Activated T-helper 17 cell treated with anti-CD3 and anti-CD28 coated beads, Interleukin-2, amount 50 U/mL, for 72 hours (primary cell): ENCODE measurements around the gene RBM5. TPM values are rescaled to one million over a fixed set of nuclear protein-coding genes. Genes with fewer than 3 reads are reported as not detected.
A peak's percentile ranks its signal among the peaks of the same experiment; 100 is the strongest.

ENCODE experiments used
- ATAC-seq: fragments of 150-1000 bp; cut with Tn5 transposase; replicated peaks from 2 replicates; pipeline ENCODE4 v1.10.0; 2021; ENCODE audit warnings: mild to moderate bottlenecking, moderate library complexity
- H3K27ac Mint-ChIP-seq: one replicate; pipeline ENCODE4 v1.8.0; 2022; ENCODE audit warnings: mixed read lengths
- H3K27me3 Mint-ChIP-seq: one replicate; pipeline ENCODE4 v1.8.0; 2022; ENCODE audit warnings: mixed read lengths
- H3K36me3 Mint-ChIP-seq: one replicate; pipeline ENCODE4 v1.8.0; 2022; ENCODE audit warnings: low read depth, mild to moderate bottlenecking, mixed read lengths
- H3K4me1 Mint-ChIP-seq: one replicate; pipeline ENCODE4 v1.8.0; 2022; ENCODE audit warnings: mixed read lengths
- H3K4me3 Mint-ChIP-seq: one replicate; pipeline ENCODE4 v1.8.0; 2022; ENCODE audit warnings: mild to moderate bottlenecking, mixed read lengths
- H3K9me3 Mint-ChIP-seq: one replicate; pipeline ENCODE4 v1.8.0; 2022; ENCODE audit warnings: mixed read lengths
- total RNA-seq, 2 donors: library from RNA; stranded (reverse); gene quantifications; one replicate each; pipeline ENCODE4 v1.2.3, GENCODE V29; 2022

Gene RBM5
- total RNA-seq, 2 donors from 2014 or later: 146 to 167 TPM

DNA sequence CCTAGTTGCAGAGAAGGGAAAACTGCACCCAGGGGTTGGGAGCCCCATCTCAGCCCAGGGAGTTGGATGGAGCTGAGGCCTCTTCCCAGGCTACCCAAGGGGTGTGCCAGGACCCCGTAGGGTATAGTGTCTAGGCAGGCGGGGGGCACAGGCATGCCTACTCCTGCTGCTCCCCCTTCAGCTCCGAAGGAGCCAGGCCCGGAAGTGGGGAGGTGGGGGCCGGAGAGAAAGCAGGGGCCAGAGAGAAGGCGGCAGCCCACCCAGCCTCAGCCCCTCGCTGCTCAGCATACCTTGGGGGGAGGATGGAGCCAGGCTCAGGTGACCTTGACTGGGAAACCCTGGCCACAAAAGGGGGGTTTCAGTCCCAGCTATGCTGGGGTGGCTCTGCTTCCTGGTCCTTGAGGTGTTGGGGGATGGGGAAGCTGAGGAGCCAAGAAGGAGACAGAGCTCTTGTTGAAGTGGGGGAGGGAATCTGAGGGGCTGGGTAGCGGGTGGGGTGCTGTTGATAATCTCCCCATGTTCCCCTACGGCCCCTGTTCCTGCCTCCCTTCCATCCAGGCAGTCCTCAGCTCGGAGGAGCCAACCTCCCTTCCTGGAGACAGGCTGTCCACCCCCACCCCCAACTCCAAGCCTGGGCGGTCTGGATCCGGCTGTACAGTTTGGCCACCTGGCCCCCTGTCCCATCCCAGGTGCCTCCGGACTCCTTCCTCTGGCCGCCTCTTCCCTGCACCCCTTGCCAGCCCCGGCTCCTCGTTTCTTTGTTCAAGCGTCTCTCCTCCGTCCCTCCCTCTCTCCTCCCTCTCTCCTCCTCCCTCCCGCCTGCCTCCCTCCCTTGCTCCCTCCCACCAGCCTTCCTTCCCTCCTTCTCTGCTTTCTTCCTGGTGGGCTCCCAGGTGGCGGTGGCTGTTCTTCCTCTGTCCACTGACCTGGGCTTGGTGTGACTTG is 68.1 kb downstream of the RBM5 start:
- Mint-ChIP-seq H3K4me3 (no peak overlapping the region), H3K27ac (no peak overlapping the region), H3K9me3 (no peaks in the 10 kb centered on the region), H3K27me3 (peaks cover 29% of the 10 kb centered on the region), H3K4me1 (no peaks in the 10 kb centered on the region), H3K36me3 (no peaks in the 10 kb centered on the region)
- no peak for ATAC-seq

DNA sequence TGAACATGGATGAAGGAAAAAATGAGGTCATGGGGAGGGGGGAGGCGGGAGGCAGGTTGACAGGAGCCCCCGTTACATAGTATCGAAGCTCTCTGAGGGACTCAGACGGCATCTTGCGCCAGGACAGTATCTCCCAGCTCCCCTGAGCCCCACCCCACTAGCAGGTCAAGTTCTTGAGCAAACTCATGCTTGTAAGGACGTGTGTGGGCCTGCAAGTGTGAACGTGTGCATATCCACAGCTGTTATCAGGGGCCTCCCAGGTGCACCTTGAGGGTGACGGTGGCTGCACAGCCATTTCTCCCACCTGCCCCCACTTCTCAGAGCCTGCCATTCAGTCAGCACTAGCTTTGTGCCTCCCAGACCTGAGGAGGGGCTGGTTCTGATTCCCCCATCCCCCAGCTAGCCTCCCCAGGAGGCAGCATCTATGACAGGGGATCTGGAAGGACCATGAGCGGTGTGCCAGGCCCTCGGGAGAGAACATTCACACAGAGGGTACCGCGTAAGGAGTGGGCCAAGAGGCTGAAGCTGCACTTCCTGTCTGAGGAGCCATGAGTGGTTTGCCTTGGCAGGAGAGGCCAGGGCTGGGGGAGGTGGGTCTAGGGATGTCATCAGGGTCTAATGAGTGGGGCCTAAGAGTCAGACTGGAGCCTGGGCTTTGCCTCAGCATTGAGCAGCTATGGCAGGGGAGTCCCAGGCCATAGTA is 69.3 kb downstream of the RBM5 start:
- Mint-ChIP-seq H3K27me3 (peaks cover 28% of the 10 kb centered on the region), H3K27ac (peak overlapping the region; percentile 17), H3K9me3 (no peaks in the 10 kb centered on the region), H3K4me3 (no peak overlapping the region), H3K36me3 (no peaks in the 10 kb centered on the region), H3K4me1 (no peaks in the 10 kb centered on the region)
- ATAC-seq: no peak

DNA sequence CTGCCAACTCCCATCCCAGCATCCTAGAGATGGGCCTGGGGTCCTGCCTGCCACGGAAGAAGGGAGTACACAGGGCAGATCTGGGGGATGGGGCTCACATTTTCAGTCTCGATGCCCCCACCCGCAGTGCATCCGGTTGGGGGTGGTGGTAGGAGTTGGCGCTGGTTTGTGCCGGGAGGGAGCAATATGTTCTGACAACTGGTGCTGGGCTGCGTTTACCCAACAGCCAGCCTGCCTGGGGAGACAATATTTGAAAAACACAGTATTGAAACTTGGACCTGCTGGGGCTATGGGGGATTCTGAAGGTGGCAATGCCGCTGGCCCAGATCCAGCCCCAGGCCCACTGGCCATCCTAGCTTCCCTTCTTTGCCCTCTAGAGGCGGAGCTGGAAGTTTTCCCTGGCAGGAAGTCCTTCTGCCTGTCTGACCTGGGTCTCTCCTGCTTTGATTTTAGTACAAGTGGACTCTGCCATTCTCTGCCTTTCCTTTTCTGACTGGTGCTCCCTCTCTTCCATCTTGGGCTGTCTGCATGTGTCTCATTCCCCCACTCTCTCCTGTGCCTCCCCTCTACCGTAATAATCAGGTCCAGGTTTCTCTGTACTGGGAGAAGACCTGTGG is 69.9 kb downstream of the RBM5 start:
- H3K27ac Mint-ChIP-seq: peak overlapping the region; percentile 17
- H3K4me3 Mint-ChIP-seq: no peak overlapping the region
- no peaks in the 10 kb centered on the region for H3K9me3 Mint-ChIP-seq
- H3K36me3 Mint-ChIP-seq: no peaks in the 10 kb centered on the region
- H3K4me1 Mint-ChIP-seq: no peaks in the 10 kb centered on the region
- no peak for ATAC-seq
- H3K27me3 Mint-ChIP-seq: peaks cover 22% of the 10 kb centered on the region

GRCh38 chr3:50160561-50160983 is 71.9 kb downstream of the RBM5 start:
- ATAC-seq: no peak
- Mint-ChIP-seq H3K36me3 (no peaks in the 10 kb centered on the region), H3K9me3 (no peaks in the 10 kb centered on the region), H3K4me1 (no peaks in the 10 kb centered on the region), H3K27ac (no peak overlapping the region), H3K27me3 (peaks cover 15% of the 10 kb centered on the region), H3K4me3 (no peak overlapping the region)

- Mint-ChIP-seq H3K4me3 (no peak overlapping the region), H3K4me1 (no peaks in the 10 kb centered on the region), H3K27ac (no peak overlapping the region), H3K9me3 (no peaks in the 10 kb centered on the region), H3K27me3 (peaks cover 8% of the 10 kb centered on the region), H3K36me3 (no peaks in the 10 kb centered on the region)
- no peak for ATAC-seq
Observed at GRCh38 chr3:50161320-50161719, 72.6 kb downstream of the RBM5 start.

DNA sequence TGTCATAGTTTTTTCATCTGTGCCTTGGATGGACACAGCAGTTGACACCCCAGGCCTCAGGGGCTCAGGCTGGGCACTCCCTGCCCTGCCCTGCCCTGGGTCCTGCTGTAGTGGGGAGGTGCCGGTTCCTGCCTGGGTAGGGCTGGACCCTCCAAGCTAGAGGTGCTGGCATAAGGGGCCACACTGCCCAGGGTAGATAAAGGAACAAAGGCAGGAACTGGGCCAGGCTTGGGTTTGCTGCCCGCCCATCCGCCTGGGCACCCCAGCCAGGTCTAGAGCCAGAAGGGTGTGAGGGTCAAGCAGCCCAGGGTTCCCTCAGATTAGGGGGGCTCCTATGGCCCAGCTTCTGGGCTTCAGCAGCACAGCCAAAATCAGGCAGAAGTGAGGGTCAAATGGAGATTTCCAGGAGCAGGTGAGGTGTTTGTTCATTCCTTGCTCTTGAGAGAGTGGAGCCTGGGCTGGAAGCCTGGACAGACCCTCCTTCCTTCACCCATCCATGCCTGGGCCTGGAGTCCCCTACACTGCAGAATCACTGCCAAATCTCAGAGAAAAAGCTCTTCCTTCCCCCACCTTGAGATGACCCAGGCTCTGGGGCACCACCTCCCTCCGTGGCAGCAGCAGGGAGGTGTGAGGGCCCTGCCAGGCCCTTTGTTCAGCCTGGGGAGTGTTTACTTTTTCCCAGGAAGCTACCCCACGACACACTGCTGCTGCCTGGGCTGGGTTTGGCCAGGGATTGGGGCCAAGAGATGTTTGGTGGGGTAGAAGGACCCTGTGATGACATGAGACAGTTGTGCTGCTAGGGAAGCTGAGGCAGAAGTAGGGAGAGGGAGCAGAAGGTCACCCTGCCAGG is 73.5 kb downstream of the RBM5 start:
- no peak for ATAC-seq
- H3K27ac Mint-ChIP-seq: peak overlapping the region; percentile 50
- H3K4me1 Mint-ChIP-seq: no peaks in the 10 kb centered on the region
- peaks cover 4% of the 10 kb centered on the region for H3K27me3 Mint-ChIP-seq
- H3K9me3 Mint-ChIP-seq: no peaks in the 10 kb centered on the region
- H3K4me3 Mint-ChIP-seq: no peak overlapping the region
- H3K36me3 Mint-ChIP-seq: no peaks in the 10 kb centered on the region

DNA sequence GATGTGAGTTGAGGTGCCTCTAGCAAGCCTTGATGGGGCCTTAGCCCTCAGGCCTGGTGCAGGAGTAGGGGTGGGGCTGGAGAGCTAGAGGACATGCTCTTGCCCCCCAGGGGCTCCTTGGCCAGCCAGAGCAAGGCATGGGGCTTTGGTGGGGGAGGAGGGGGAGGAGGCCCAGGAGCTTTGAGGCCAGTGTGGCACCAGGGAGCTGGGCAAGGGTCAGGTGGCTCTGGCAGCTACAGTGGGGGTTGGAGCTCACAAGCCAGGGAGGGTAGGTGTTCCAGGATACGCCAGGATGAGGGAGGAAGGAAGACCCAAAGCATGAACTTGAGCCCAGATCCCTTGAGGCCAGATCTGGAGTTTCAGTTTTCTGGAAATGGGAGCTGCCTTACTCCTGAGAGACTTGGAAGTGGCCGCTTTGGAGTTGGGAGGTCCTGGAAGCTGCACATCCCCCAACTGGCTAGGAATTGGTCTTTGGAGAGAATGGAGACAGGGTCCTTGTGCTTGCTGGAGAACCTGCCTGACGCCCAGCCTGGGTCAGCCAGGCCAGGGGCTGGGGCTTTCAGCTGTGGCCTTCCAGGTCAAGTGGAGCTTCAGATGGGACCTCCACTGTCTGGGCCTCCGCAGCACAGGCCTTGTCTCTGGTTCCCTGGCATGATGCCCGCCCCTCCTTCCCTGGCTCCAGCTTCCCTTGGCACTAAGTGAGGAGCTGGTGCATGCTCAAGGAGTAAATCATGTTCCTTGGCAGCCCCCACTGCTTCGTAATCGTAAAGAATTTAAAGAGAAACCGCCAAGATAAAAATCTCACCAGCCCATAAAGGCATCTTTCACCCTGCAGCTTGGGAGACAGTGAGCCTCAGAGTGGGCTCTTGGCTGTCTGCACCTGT is 75.1 kb downstream of the RBM5 start:
- Mint-ChIP-seq H3K4me3 (no peak overlapping the region), H3K36me3 (no peaks in the 10 kb centered on the region), H3K9me3 (no peaks in the 10 kb centered on the region), H3K27me3 (no peaks in the 10 kb centered on the region), H3K4me1 (no peaks in the 10 kb centered on the region), H3K27ac (no peak overlapping the region)
- ATAC-seq: no peak

DNA sequence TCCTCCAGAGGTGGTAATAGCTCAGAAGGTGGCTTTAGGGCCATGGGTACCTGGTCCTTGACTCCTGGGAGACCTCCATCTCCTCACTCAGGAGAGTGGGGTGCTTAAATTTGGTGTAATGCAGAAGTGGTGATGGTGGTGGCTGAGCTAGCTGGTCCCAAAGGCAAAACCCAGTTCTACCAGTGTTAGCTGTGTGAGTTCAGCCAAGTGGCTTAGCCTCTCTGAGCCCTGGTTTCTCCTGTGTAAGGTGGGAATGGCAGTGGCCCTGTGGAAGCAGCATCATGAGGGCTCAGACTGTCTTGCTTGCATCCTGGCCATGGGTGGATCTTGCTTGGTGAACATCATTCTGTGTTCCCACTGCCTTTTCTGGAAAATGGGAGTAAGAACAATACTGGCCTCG is 75.8 kb downstream of the RBM5 start:
- peak overlapping the region; percentile 63 for H3K27ac Mint-ChIP-seq
- no peaks in the 10 kb centered on the region for H3K4me1 Mint-ChIP-seq
- no peaks in the 10 kb centered on the region for H3K9me3 Mint-ChIP-seq
- no peaks in the 10 kb centered on the region for H3K36me3 Mint-ChIP-seq
- no peak for ATAC-seq
- no peaks in the 10 kb centered on the region for H3K27me3 Mint-ChIP-seq
- no peak overlapping the region for H3K4me3 Mint-ChIP-seq

- H3K27ac Mint-ChIP-seq: peak overlapping the region; percentile 63
- no peak for ATAC-seq
- no peaks in the 10 kb centered on the region for H3K9me3 Mint-ChIP-seq
- H3K4me1 Mint-ChIP-seq: no peaks in the 10 kb centered on the region
- H3K27me3 Mint-ChIP-seq: no peaks in the 10 kb centered on the region
- no peak overlapping the region for H3K4me3 Mint-ChIP-seq
- H3K36me3 Mint-ChIP-seq: no peaks in the 10 kb centered on the region
Observed at GRCh38 chr3:50164984-50165909, 76.5 kb downstream of the RBM5 start.

DNA sequence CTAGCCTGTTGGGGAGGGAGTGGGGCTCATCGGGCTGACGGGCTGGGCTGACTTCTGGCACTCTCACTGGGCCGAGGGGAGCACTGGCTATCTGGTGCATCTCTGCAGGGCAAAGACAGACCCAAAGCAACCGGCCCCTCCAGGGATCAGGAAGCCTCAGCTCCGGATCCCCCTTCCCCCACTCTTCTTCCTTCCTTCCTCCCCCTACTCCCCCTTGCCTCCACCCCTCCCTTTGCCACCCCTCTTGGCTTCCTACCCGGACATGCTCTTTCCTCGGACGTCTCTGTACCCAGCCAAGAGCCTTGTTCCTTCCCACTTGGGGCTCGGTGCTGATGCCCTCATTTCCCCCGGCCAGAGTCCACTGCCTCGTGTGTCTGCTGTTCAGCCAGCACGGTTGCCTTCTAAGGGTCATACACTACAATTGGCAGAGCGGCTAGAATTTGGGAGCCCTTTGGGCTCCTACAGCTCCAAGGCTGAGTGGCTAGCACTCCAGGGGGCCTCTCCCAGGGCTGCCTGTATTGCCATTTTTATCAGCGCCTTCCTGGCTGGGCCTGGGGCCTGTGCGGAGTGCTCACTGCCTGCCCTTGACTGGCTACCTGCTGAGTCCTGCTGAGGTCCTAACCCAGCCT is 77.3 kb downstream of the RBM5 start:
- H3K27ac Mint-ChIP-seq: no peak overlapping the region
- H3K4me3 Mint-ChIP-seq: no peak overlapping the region
- no peaks in the 10 kb centered on the region for H3K36me3 Mint-ChIP-seq
- ATAC-seq: no peak
- no peaks in the 10 kb centered on the region for H3K4me1 Mint-ChIP-seq
- no peaks in the 10 kb centered on the region for H3K27me3 Mint-ChIP-seq
- no peaks in the 10 kb centered on the region for H3K9me3 Mint-ChIP-seq

DNA sequence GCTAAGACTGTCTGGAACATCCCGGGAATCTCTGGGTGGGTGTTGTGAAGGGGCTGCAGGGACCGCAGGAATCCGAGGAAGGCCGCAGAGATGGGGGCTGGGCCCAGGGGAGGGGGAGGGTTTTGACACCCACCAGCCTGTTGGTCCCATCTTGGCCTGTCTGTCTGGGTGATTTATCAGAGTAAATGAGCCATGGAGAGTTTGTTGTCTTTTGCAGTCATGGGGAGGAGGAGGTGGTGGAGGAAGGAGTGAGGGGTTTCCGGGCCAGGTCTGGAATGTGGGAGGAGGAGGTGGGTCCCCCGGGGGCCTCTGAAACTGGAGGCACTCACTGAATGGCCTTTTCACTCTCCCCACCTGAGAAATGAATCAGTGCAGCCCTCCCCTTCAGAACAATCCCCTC is 77.9 kb downstream of the RBM5 start:
- H3K36me3 Mint-ChIP-seq: no peaks in the 10 kb centered on the region
- no peak overlapping the region for H3K27ac Mint-ChIP-seq
- no peaks in the 10 kb centered on the region for H3K4me1 Mint-ChIP-seq
- no peak overlapping the region for H3K4me3 Mint-ChIP-seq
- H3K9me3 Mint-ChIP-seq: no peaks in the 10 kb centered on the region
- ATAC-seq: no peak
- no peaks in the 10 kb centered on the region for H3K27me3 Mint-ChIP-seq

DNA sequence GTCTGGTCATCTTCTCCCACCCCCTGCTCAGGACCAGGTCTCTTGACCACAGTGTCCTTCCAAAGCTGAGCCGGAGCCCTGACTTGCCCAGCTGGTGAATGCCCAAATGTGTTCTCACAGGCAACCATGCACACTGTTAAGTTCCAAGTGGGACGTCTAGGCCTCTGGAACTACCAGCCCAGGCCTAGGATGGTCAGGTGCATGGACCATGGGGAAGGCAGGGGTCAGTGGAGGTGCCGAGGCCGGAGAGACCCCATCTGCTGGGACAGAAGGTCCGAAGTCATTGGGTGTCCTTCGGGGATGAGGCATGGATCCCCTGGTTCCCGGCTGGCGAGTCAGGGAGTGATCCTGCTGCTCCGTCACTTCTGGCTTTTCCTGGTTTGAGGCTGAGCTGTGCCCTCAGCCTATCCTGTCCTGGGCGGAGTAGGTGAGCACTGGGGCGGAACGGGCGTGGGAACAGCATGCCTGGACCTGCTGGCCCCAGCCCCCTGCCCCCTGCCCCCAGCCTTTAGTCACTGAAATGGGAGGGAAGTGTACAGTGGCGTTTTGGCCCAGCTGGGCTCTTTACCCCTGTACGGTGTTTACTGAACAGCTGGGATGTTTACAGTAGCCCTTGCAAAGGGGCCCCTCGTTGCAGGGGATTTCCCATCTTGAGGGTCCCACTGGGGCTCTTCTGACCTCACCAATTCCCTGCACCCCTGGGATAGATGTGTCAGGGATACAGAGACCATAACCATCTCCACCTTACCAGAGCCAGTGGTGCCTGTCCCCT is 78.5 kb downstream of the RBM5 start:
- H3K4me1 Mint-ChIP-seq: no peaks in the 10 kb centered on the region
- no peaks in the 10 kb centered on the region for H3K9me3 Mint-ChIP-seq
- H3K36me3 Mint-ChIP-seq: no peaks in the 10 kb centered on the region
- no peaks in the 10 kb centered on the region for H3K27me3 Mint-ChIP-seq
- H3K27ac Mint-ChIP-seq: no peak overlapping the region
- ATAC-seq: no peak
- H3K4me3 Mint-ChIP-seq: no peak overlapping the region
